GM21423 (cell line): ENCODE results near the gene CDC42EP3.

Source experiments
- ATAC-seq: cut with Tn5 transposase; IDR thresholded peaks from one replicate; pipeline ENCODE4 v1.9.1; 2021; ENCODE audit warnings: mild to moderate bottlenecking, moderate library complexity; ENCODE audit not compliant: unreplicated experiment

Gene CDC42EP3

GRCh38 chr2:37656512-37657423 is 14.7 kb downstream of the CDC42EP3 start:
- no peak for ATAC-seq

- peak; percentile 74 for ATAC-seq
Observed at GRCh38 chr2:37654932-37655841, 16.3 kb downstream of the CDC42EP3 start.

- no peak for ATAC-seq
Observed at GRCh38 chr2:37654419-37654818, 17.0 kb downstream of the CDC42EP3 start.

GRCh38 chr2:37653805-37654378 is 17.6 kb downstream of the CDC42EP3 start:
- peak; percentile 47 for ATAC-seq

GRCh38 chr2:37653093-37653492 is 18.3 kb downstream of the CDC42EP3 start:
- ATAC-seq, result no peak

GRCh38 chr2:37652199-37652640 is 19.2 kb downstream of the CDC42EP3 start:
- ATAC-seq, result no peak

- ATAC-seq, result no peak
Observed at GRCh38 chr2:37650548-37651093, 20.8 kb downstream of the CDC42EP3 start.

- no peak for ATAC-seq
Observed at GRCh38 chr2:37649518-37649917, 21.9 kb downstream of the CDC42EP3 start.

- ATAC-seq, result no peak
Observed at GRCh38 chr2:37648331-37649011, 23.0 kb downstream of the CDC42EP3 start.

GRCh38 chr2:37647971-37648330 is 23.5 kb downstream of the CDC42EP3 start:
- no peak for ATAC-seq

GRCh38 chr2:37645836-37646235 is 25.6 kb downstream of the CDC42EP3 start:
- ATAC-seq, result no peak

GRCh38 chr2:37645362-37645761 is 26.1 kb downstream of the CDC42EP3 start:
- ATAC-seq, result no peak

- ATAC-seq, result no peak
Observed at GRCh38 chr2:37644191-37644590, 27.3 kb downstream of the CDC42EP3 start.

- no peak for ATAC-seq
Observed at GRCh38 chr2:37643730-37644078, 27.7 kb downstream of the CDC42EP3 start.

- no peak for ATAC-seq
Observed at GRCh38 chr2:37642907-37643729, 28.3 kb downstream of the CDC42EP3 start.

GRCh38 chr2:37641582-37642171 is 29.8 kb downstream of the CDC42EP3 start:
- ATAC-seq, result no peak

- no peak for ATAC-seq
Observed at GRCh38 chr2:37639631-37640030, 31.8 kb downstream of the CDC42EP3 start.

GRCh38 chr2:37638973-37639372 is 32.5 kb downstream of the CDC42EP3 start:
- no peak for ATAC-seq

- ATAC-seq, result no peak
Observed at GRCh38 chr2:37637985-37638384, 33.5 kb downstream of the CDC42EP3 start.
